K562 (cell line): ENCODE results near the gene NFATC1. TPM values are rescaled to one million over a fixed set of nuclear protein-coding genes. Genes with fewer than 3 reads are reported as not detected.

Experiments
- ATAC-seq: fragments of 200-7000 bp; cut with Tn5 transposase; 3 replicates; pipeline ENCODE4 v1.9.1; 2020; ENCODE audit warnings: moderate library complexity
- BruUV-seq: library from RNA; stranded (reverse); fragments of 400-500 nt; replicated peaks from 2 replicates; lab custom pipeline; 2021; lab: Mats Ljungman, UMichigan
- CTCF ChIA-PET: fragments of 300-600 bp; formaldehyde crosslinking; extraction: SDS; loops from one replicate; lab custom pipeline; 2021; ENCODE audit warnings: low intra/inter-chr PET ratio; lab: Yijun Ruan, JAX
- POLR2A ChIA-PET: fragments of 300-600, 350-650 bp; sonication (Branson Sonifier 250); formaldehyde crosslinking; extraction: SDS; loops from one replicate; lab custom pipeline; 2021; ENCODE audit warnings: antibody characterized with exemption, inconsistent platforms; lab: Yijun Ruan, JAX
- DNase-seq, 4 experiments: peaks; one replicate each; pipeline versions ENCODE4 v3.0.0 to v3.0.0-alpha.2; 2011 to 2018; ENCODE audit warnings: low spot score in 3 of 4, mixed read lengths in 3 of 4; ENCODE audit errors: extremely low read depth in 1 of 4
- FAIRE-seq: peaks from 2 replicates; lab custom pipeline; 2011; peaks lifted over from hg19 to GRCh38; lab: Jason Lieb, UNC
- H2AFZ ChIP-seq: 2 replicates; pipeline ENCODE4 v1.6.0; 2011; ENCODE audit warnings: low read depth, low read length, control low read depth, inconsistent platforms
- H3K27ac ChIP-seq: fragments of 200-600 bp; 3 replicates; pipeline ENCODE4 v1.8.0; 2011; ENCODE audit warnings: low read depth, mild to moderate bottlenecking, control low read depth, inconsistent platforms, low read length, moderate library complexity, mixed read lengths; ENCODE audit errors: extremely low read depth
- H3K27me3 ChIP-seq, 2 experiments: fragments of 300-600 bp in 1 of 2; 2 replicates in 1 of 2; 3 replicates in 1 of 2; pipeline versions ENCODE4 v1.6.0 to v1.8.0; 2011; ENCODE audit warnings: inconsistent platforms in 2 of 2, low read length in 2 of 2, mild to moderate bottlenecking in 1 of 2, mixed read lengths in 1 of 2, moderate library complexity in 1 of 2; ENCODE audit not compliant: control insufficient read depth in 2 of 2, insufficient read depth in 2 of 2
- H3K36me3 ChIP-seq: fragments of 300-600 bp; 3 replicates; pipeline ENCODE4 v1.8.0; 2011; ENCODE audit warnings: mild to moderate bottlenecking, low read length, inconsistent platforms; ENCODE audit not compliant: control insufficient read depth, insufficient read depth
- H3K4me1 ChIP-seq, 2 experiments: fragments of 200-600 bp in 1 of 2; replicated peaks in 1 of 2; 2 replicates in 1 of 2; 3 replicates in 1 of 2; pipeline versions ENCODE4 v1.5.1 to v1.8.0; 2011; ENCODE audit warnings: inconsistent platforms in 2 of 2, low read length in 2 of 2, mild to moderate bottlenecking in 1 of 2, mixed read lengths in 1 of 2, moderate library complexity in 1 of 2; ENCODE audit not compliant: control insufficient read depth in 2 of 2, insufficient read depth in 2 of 2
- H3K4me2 ChIP-seq: 2 replicates; pipeline ENCODE4 v1.6.1; 2011; ENCODE audit warnings: low read length, control low read depth, inconsistent platforms, mixed read lengths; ENCODE audit not compliant: insufficient read depth
- H3K4me3 ChIP-seq: fragments of 200-600 bp; sonication (generic), shearing (Covaris generic); 2 replicates; pipeline ENCODE4 v1.5.1; 2016; ENCODE audit warnings: control low read depth, inconsistent platforms
- H3K79me2 ChIP-seq: fragments of 200-600 bp; 3 replicates; pipeline ENCODE4 v1.8.0; 2011; ENCODE audit warnings: low read length, inconsistent platforms; ENCODE audit not compliant: control insufficient read depth, insufficient read depth
- H3K9ac ChIP-seq, 2 experiments: 2 replicates each; pipeline versions ENCODE4 v1.6.0 to v1.6.1; 2011; ENCODE audit warnings: low read depth in 2 of 2, low read length in 2 of 2, control low read depth in 1 of 2, inconsistent platforms in 1 of 2, mild to moderate bottlenecking in 1 of 2, mixed read lengths in 1 of 2; ENCODE audit not compliant: insufficient read depth in 1 of 2
- H3K9me1 ChIP-seq: one replicate; pipeline ENCODE4 v1.6.0; 2011; ENCODE audit warnings: inconsistent platforms, mild to moderate bottlenecking, low read length, moderate library complexity; ENCODE audit not compliant: control insufficient read depth, insufficient read depth
- H3K9me3 ChIP-seq: replicated peaks from 2 replicates; pipeline ENCODE4 v1.5.1; 2011; ENCODE audit warnings: low read depth, low read length, inconsistent platforms; ENCODE audit not compliant: control insufficient read depth, insufficient read depth
- H4K20me1 ChIP-seq: replicated peaks from 2 replicates; pipeline ENCODE4 v1.6.1; 2011; ENCODE audit warnings: low read length, inconsistent platforms, mixed read lengths; ENCODE audit not compliant: control insufficient read depth, insufficient read depth
- ATF4 ChIP-seq: fragments of 450-650 bp; formaldehyde crosslinking; IDR thresholded peaks from 2 replicates; pipeline ENCODE4 v1.4.0; 2022; ENCODE audit warnings: mild to moderate bottlenecking, moderate library complexity
- ERF ChIP-seq: fragments of 450-650 bp; formaldehyde crosslinking; IDR thresholded peaks from 2 replicates; pipeline ENCODE4 v1.4.0; 2020; ENCODE audit warnings: mild to moderate bottlenecking, mixed read lengths
- HLTF ChIP-seq: fragments of 450-650 bp; IDR thresholded peaks from 2 replicates; pipeline ENCODE4 v1.6.1; 2016
- NRF1 ChIP-seq, 2 experiments: fragments of 450-650 bp; IDR thresholded peaks in 1 of 2; conservative IDR thresholded peaks in 1 of 2; 2 replicates each; pipeline ENCODE4 v1.6.1; 2014; ENCODE audit warnings: mild to moderate bottlenecking in 2 of 2
- PTBP1 ChIP-seq: fragments of 200-400 bp; formaldehyde crosslinking; IDR thresholded peaks from 2 replicates; pipeline ENCODE4 v1.6.1; 2017; ENCODE audit warnings: low read depth, low read length
- TBL1XR1 ChIP-seq, 2 experiments: IDR thresholded peaks; 2 replicates each; pipeline ENCODE4 v1.6.1; 2012; ENCODE audit warnings: improper control_type of control experiment in 2 of 2, low read length in 2 of 2, mild to moderate bottlenecking in 1 of 2
- U2AF1 ChIP-seq: fragments of 200-400 bp; formaldehyde crosslinking; optimal IDR thresholded peaks from 2 replicates; pipeline ENCODE3; 2017; ENCODE audit warnings: mild to moderate bottlenecking, low read depth, low read length, moderate library complexity
- XRCC4 ChIP-seq: IDR thresholded peaks from one replicate; pipeline ENCODE4 v1.6.1; 2011; ENCODE audit not compliant: insufficient read depth, insufficient read length; ENCODE audit errors: extremely low read depth
- ZNF224 ChIP-seq: sonication (generic); formaldehyde crosslinking; IDR thresholded peaks from 2 replicates; pipeline ENCODE4 v1.8.0; 2022; ENCODE audit warnings: mild to moderate bottlenecking, missing genetic modification reagents
- ZNF561 ChIP-seq: fragments of 450-650 bp; formaldehyde crosslinking; conservative IDR thresholded peaks from 2 replicates; pipeline ENCODE4 v1.4.0; 2020; ENCODE audit warnings: mild to moderate bottlenecking, moderate library complexity
- ZNF584 ChIP-seq: fragments of 200-800 bp; sonication (Bioruptor generic); IDR thresholded peaks from 2 replicates; pipeline ENCODE4 v1.6.1; 2016; ENCODE audit warnings: low read depth, mild to moderate bottlenecking, missing genetic modification characterization, missing compliant biosample characterization
- ZNF75A ChIP-seq: fragments of 450-650 bp; formaldehyde crosslinking; IDR thresholded peaks from 2 replicates; pipeline ENCODE4 v1.4.0; 2020; ENCODE audit warnings: mild to moderate bottlenecking
- WGBS: fragments of 100-300 bp; shearing (Covaris generic); methylation state at CpG from one replicate; pipeline ENCODE4 v1.1.6; 2016; ENCODE audit warnings: low coverage, mixed read lengths; ENCODE audit not compliant: insufficient coverage; ENCODE audit errors: missing lambda C conversion rate; 5-methylcytosine and 5-hydroxymethylcytosine counted together
- in situ Hi-C: fragments of 300-500 bp; cut with MboI; formaldehyde crosslinking; loops from 4 replicates; pipeline ENCODE4 v1.15.0; 2018; ENCODE audit warnings: inconsistent platforms, mixed read lengths
- intact Hi-C: fragments of 100-400 bp; cut with micrococcal nuclease; formaldehyde crosslinking; loops from 2 replicates; pipeline ENCODE4 v1.14.2; 2022
- polyA plus RNA-seq, 8 experiments: library from polyadenylated mRNA; depleted of rRNA in 4 of 8; stranded (reverse) in 5 of 8; unstranded in 3 of 8; fragments of >200 nt; fragmentation: Nextera tagmentation in 2 of 8; fragmentation: Illumina TruSeq in 1 of 8; extraction: Ambion mirVana in 2 of 8; extraction: Trizol in 1 of 8; gene quantifications; 2 replicates each; pipeline versions ENCODE4 v1.2.1 to v1.2.3, GENCODE V29; 2011 to 2014; ENCODE audit warnings: inconsistent platforms in 1 of 8, missing spikeins in 1 of 8
- total RNA-seq, 7 experiments: library from RNA; depleted of rRNA in 6 of 7; stranded (reverse); fragments of >200 nt in 6 of 7; fragmentation: Illumina TruSeq in 2 of 7; extraction: Trizol in 2 of 7; gene quantifications; 2 replicates each; pipeline versions ENCODE4 v1.2.1 to v1.2.3, GENCODE V29; 2011 to 2021; ENCODE audit warnings: low replicate concordance in 1 of 7

NFATC1 gene
- total and polyA plus RNA-seq, 9 of the 15 experiments (the other 6 are each of a cell fraction or from before 2014, with no cell fraction given), result 1.1 to 16.4 (median 2.5) TPM

GRCh38 chr18:79387615-79388014 lies 8.1 kb upstream of the NFATC1 start:
- peaks cover 0 to 7% of the 10 kb centered on the region in 2 experiments; a peak in 2 of 5 replicates for H3K4me1 ChIP-seq
- H3K9me1 ChIP-seq, result no peaks in the 10 kb centered on the region
- H3K4me2 ChIP-seq, result no peak overlapping the region
- no peak for FAIRE-seq
- intact Hi-C loops, result no loop called here
- H3K27me3 ChIP-seq, result no peaks in the 10 kb centered on the region
- H2AFZ ChIP-seq, result no peak overlapping the region
- in situ Hi-C loops, result no loop called here
- no peak overlapping the region for H3K4me3 ChIP-seq
- no peaks in the 10 kb centered on the region for H3K36me3 ChIP-seq
- BruUV-seq, result no TSS peak
- no peaks in the 10 kb centered on the region for H3K9me3 ChIP-seq
- H4K20me1 ChIP-seq, result no peaks in the 10 kb centered on the region
- TF ChIP-seq NRF1 (conservative IDR thresholded peaks at IDR 0.05 in 1 of 2, IDR thresholded peaks at IDR 0.05 in 1 of 2) (no peak), TBL1XR1 (IDR thresholded peaks at IDR 0.05; ENCODE audit: low read length in 2 of 2) (no peak), ZNF75A (CRISPR knock-in tag) (no peak), ERF (CRISPR knock-in tag) (no peak), ATF4 (CRISPR knock-in tag) (no peak), PTBP1 (no peak), XRCC4 (no peak), ZNF584 (CRISPR knock-in tag) (no peak), HLTF (no peak), U2AF1 (no peak), ZNF224 (CRISPR knock-in tag) (no peak), ZNF561 (no peak)
- TF ChIP-seq, all 486 proteins: peak for 0
- whole genome bisulfite sequencing, result 11% methylated on average over 11 of the region's 11 CpGs
- ChIA-PET POLR2A (interaction anchor here (0.7 kb wide), 1 partner anchor 10 kb away, joined by 3 read pairs; no protein-coding TSS in a partner anchor), CTCF (no interaction called here)
- Histone ChIP-seq H3K79me2 (no peaks in the 10 kb centered on the region), H3K27ac (no peak overlapping the region), H3K9ac (no peak overlapping the region)
- DNase-seq (no peak), ATAC-seq (no peak)
